CD4-positive, CD25-positive, alpha-beta regulatory T cell (primary cell): Measurements from ENCODE around the gene ENOX1. TPM values are rescaled to one million over a fixed set of nuclear protein-coding genes. Genes with fewer than 3 reads are reported as not detected.

Experiments used
- ATAC-seq, 2 donors: fragments of 150-1000 bp; cut with Tn5 transposase; one replicate each; pipeline ENCODE4 v1.10.0; 2021; ENCODE audit warnings: low read depth in 2 of 2, moderate number of reproducible peaks in 2 of 2, moderate library complexity in 1 of 2
- DNase-seq, 3 donors: peaks; one replicate each; pipeline versions ENCODE4 v3.0.0 to v3.0.0-alpha.2; 2012 to 2022; ENCODE audit warnings: mixed read lengths in 1 of 3
- H3K27ac ChIP-seq: one replicate; pipeline ENCODE4 v1.7.0; 2013; ENCODE audit warnings: mild to moderate bottlenecking, low read length; ENCODE audit not compliant: insufficient read depth, poor library complexity, severe bottlenecking
- H3K27me3 ChIP-seq: one replicate; pipeline ENCODE4 v1.7.0; 2013; ENCODE audit warnings: low read length; ENCODE audit not compliant: control insufficient read depth, insufficient read depth
- H3K36me3 ChIP-seq: one replicate; pipeline ENCODE4 v1.7.0; 2013; ENCODE audit warnings: mild to moderate bottlenecking, low read length, moderate library complexity; ENCODE audit not compliant: control insufficient read depth, insufficient read depth
- H3K4me1 ChIP-seq: 2 replicates; pipeline ENCODE4 v1.7.0; 2013; ENCODE audit warnings: mild to moderate bottlenecking, low read length; ENCODE audit not compliant: insufficient read depth, control insufficient read depth, poor library complexity, severe bottlenecking
- H3K4me3 ChIP-seq: one replicate; pipeline ENCODE4 v1.7.0; 2013; ENCODE audit warnings: low read depth, mild to moderate bottlenecking, low read length, moderate library complexity
- H3K9me3 ChIP-seq, 2 experiments: 1 replicate in 1 of 2; 2 replicates in 1 of 2; pipeline ENCODE4 v1.7.0; 2013; ENCODE audit warnings: low read length in 2 of 2, mild to moderate bottlenecking in 1 of 2, moderate library complexity in 1 of 2; ENCODE audit not compliant: control insufficient read depth in 2 of 2
- H3K27ac Mint-ChIP-seq, 3 donors: one replicate each; pipeline ENCODE4 v1.8.0; 2020 to 2022; ENCODE audit warnings: mild to moderate bottlenecking in 3 of 3, mixed read lengths in 3 of 3, moderate library complexity in 2 of 3
- H3K27me3 Mint-ChIP-seq: one replicate; pipeline ENCODE4 v1.8.0; 2022; ENCODE audit warnings: mild to moderate bottlenecking, mixed read lengths
- H3K36me3 Mint-ChIP-seq: one replicate; pipeline ENCODE4 v1.8.0; 2020; ENCODE audit warnings: mixed read lengths
- H3K4me1 Mint-ChIP-seq, 4 donors: one replicate each; pipeline ENCODE4 v1.8.0; 2020 to 2022; ENCODE audit warnings: mixed read lengths in 4 of 4, mild to moderate bottlenecking in 1 of 4
- H3K4me3 Mint-ChIP-seq, 4 donors: one replicate each; pipeline ENCODE4 v1.8.0; 2020 to 2022; ENCODE audit warnings: mild to moderate bottlenecking in 4 of 4, mixed read lengths in 4 of 4, moderate library complexity in 3 of 4
- H3K9me3 Mint-ChIP-seq, 7 donors: one replicate each; pipeline ENCODE4 v1.8.0; 2020 to 2022; ENCODE audit warnings: mixed read lengths in 7 of 7, mild to moderate bottlenecking in 3 of 7, moderate library complexity in 2 of 7
- polyA plus RNA-seq, 4 donors: library from polyadenylated mRNA; unstranded; fragments of 300-500 nt; fragmentation: Illumina TruSeq; gene quantifications; one replicate each; pipeline ENCODE4 v1.2.3, GENCODE V29; 2021
- total RNA-seq: library from RNA; stranded (reverse); gene quantifications from one replicate; pipeline ENCODE4 v1.2.3, GENCODE V29; 2022

ENOX1 gene
- total and polyA plus RNA-seq, 5 donors from 2014 or later, result 0.10 TPM; not detected in 4

DNA sequence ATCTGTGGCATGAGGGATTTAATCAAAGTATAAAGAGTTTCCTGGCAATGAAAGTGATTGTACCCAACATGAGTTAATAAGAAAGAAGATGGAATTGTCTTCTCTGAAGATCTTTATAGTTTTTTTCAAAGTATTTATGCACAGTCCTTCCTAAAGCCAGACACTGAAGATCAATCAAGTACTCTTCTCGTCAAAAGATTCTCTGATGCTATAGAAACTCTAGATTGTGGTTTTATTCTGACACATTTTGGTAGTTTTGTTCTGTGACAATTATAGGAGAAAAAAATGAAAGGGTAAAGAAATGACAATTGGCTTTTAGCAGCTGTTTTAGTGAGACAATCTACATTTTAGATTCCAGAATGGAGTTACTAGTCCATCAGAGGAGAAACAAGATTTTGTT, 10.4 kb upstream of the ENOX1 start:
- DNase-seq, result peak in 1 of 3 donors; percentile 23
- H3K9me3 Mint-ChIP-seq, result no peaks in the 10 kb centered on the region
- H3K27ac Mint-ChIP-seq, result peak overlapping the region in 1 of 3 donors; percentile 43
- no peak for ATAC-seq
- H3K36me3 Mint-ChIP-seq, result no peaks in the 10 kb centered on the region
- no peak overlapping the region for H3K4me3 Mint-ChIP-seq
- Histone ChIP-seq H3K27ac (no peak overlapping the region), H3K4me1 (no peaks in the 10 kb centered on the region), H3K27me3 (no peaks in the 10 kb centered on the region), H3K9me3 (no peaks in the 10 kb centered on the region), H3K4me3 (no peak overlapping the region), H3K36me3 (no peaks in the 10 kb centered on the region)
- H3K27me3 Mint-ChIP-seq, result peaks cover 12% of the 10 kb centered on the region
- peaks cover 0 to 7% (median 5%) of the 10 kb centered on the region in 4 donors for H3K4me1 Mint-ChIP-seq

DNA sequence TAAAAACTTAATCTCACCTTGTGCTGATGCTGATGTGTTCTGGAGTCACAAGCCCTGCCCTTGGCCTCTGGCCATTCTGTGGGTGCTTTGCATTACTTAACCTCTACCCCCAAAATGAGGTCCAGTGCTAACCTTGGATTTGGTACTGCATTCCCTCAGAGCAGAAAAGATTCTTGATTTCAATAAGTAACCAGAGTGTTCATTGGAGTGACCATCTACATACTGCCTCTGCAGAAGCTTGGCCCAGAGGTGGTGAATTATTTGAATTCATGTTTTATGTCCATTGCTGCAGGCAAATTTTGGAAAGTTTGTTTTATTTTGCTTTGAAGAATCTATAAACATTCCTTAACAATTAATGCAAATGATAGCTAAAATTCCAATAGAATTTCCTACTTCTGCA, 7.6 kb upstream of the ENOX1 start:
- Histone ChIP-seq H3K4me1 (no peaks in the 10 kb centered on the region), H3K36me3 (no peaks in the 10 kb centered on the region), H3K27ac (no peak overlapping the region), H3K4me3 (no peak overlapping the region), H3K27me3 (peaks cover 2% of the 10 kb centered on the region), H3K9me3 (no peaks in the 10 kb centered on the region)
- H3K9me3 Mint-ChIP-seq, result no peaks in the 10 kb centered on the region
- no peaks in the 10 kb centered on the region for H3K36me3 Mint-ChIP-seq
- peaks cover 0 to 7% (median 5%) of the 10 kb centered on the region in 4 donors for H3K4me1 Mint-ChIP-seq
- no peak for DNase-seq
- H3K4me3 Mint-ChIP-seq, result no peak overlapping the region
- H3K27ac Mint-ChIP-seq, result no peak overlapping the region
- peaks cover 16% of the 10 kb centered on the region for H3K27me3 Mint-ChIP-seq
- no peak for ATAC-seq

DNA sequence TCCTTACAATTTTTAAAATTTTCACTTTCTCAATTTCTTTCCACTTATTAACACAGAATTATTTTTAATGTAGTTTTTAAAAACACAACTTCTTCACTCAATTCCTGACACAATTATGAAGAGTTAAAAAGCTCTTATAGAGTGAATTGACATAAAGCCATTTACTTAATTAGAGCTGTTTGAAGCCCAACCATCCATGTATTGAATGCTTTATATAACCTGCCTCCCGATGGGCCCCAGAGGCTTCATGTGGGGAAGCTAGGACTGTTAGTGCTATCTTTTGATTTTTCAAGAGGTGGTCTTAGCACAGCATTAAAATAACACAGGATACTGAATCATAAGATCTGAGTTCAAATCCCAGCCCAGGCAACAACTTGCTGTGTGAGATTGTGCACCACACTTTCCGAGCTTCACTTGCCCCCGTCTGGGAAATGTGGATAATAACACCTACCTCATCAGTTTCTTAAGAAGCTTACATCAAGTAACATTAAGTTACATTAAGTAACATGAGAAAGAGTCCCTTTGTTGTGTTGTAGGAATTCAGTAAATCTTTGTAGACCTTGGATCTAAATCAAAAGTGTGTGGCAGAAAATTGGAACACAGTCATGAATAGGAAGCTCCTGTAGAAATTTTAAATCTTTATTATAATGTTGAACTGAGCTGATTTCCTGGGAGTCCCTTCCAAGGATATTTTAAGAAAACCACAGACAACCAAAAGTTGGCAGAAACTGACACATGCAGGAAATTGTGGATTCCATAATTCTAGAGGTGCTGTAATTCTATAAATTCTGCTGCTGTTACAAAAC, 5.5 kb upstream of the ENOX1 start:
- Mint-ChIP-seq H3K27me3 (peaks cover 34% of the 10 kb centered on the region), H3K36me3 (no peaks in the 10 kb centered on the region)
- no peaks in the 10 kb centered on the region for H3K36me3 ChIP-seq

DNA sequence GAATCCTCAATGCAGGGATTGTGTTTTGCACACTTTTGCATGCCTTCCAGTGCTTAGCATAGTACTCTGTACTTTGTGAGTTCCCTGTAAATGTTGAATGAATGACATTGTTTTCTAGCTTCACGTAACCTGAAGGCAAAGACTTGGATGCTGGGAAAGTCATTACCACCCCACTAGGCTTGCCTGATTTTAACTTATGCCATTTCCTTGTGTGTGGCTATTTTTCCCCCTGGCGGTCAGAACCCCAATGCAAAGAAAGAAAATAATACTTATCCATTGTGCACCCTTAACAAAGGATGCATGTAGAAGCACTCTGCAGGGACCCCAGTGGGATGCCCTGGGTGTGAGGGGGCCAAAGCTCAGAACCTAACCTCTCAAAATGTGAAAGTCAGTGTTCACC, 1.2 kb upstream of the ENOX1 start:
- Histone ChIP-seq H3K4me1 (peaks cover 13% of the 10 kb centered on the region), H3K9me3 (no peaks in the 10 kb centered on the region), H3K4me3 (no peak overlapping the region), H3K27me3 (peaks cover 8% of the 10 kb centered on the region), H3K27ac (no peak overlapping the region), H3K36me3 (no peaks in the 10 kb centered on the region)
- Mint-ChIP-seq H3K4me1 (peaks cover 0 to 17% (median 4%) of the 10 kb centered on the region in 4 donors), H3K4me3 (peak overlapping the region in 3 of 4 donors; percentile 55 to 83 (median 56)), H3K27ac (no peak overlapping the region), H3K9me3 (peaks cover 0 to 2% (median 0%) of the 10 kb centered on the region in 7 donors), H3K27me3 (peaks cover 42% of the 10 kb centered on the region), H3K36me3 (no peaks in the 10 kb centered on the region)
- no peak for DNase-seq
- no peak for ATAC-seq

More for the DNA sequence above, 5.5 kb upstream of the ENOX1 start:
- no peaks in the 10 kb centered on the region for H3K9me3 ChIP-seq
- Mint-ChIP-seq H3K9me3 (no peaks in the 10 kb centered on the region), H3K4me1 (peaks cover 0 to 11% (median 7%) of the 10 kb centered on the region in 4 donors), H3K4me3 (no peak overlapping the region), H3K27ac (no peak overlapping the region)
- no peak overlapping the region for H3K27ac ChIP-seq
- ATAC-seq, result no peak
- H3K4me3 ChIP-seq, result no peak overlapping the region
- H3K4me1 ChIP-seq, result peaks cover 3% of the 10 kb centered on the region
- DNase-seq, result no peak
- peaks cover 8% of the 10 kb centered on the region for H3K27me3 ChIP-seq

DNA sequence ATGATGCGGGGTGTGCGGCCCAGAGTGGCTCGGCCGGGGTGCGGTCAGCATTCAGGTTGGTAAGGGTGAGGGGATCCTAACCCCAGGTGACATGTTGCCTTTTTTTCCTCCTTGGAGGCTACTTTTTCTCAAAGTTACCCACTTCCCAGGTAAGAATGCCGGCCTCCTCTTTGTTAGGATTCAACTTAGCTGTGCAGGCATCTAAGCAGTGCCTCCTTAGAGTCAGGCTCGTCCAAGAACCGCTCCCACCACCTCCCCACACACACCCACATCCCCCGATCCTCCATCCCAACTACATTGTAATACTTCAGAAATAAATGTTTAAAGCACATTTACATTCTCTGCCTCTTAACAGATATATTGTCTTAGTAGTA, 733 bp upstream of the ENOX1 start:
- no peak for DNase-seq
- peak overlapping the region; percentile 55 to 83 (median 58) for H3K4me3 Mint-ChIP-seq
- H3K27me3 Mint-ChIP-seq, result peaks cover 43% of the 10 kb centered on the region
- H3K9me3 ChIP-seq, result no peaks in the 10 kb centered on the region
- H3K4me3 ChIP-seq, result no peak overlapping the region
- H3K27me3 ChIP-seq, result peaks cover 8% of the 10 kb centered on the region
- H3K27ac Mint-ChIP-seq, result no peak overlapping the region
- H3K36me3 ChIP-seq, result no peaks in the 10 kb centered on the region
- H3K4me1 Mint-ChIP-seq, result peaks cover 0 to 17% (median 4%) of the 10 kb centered on the region in 4 donors
- no peaks in the 10 kb centered on the region for H3K36me3 Mint-ChIP-seq
- peaks cover 0 to 2% (median 0%) of the 10 kb centered on the region in 7 donors for H3K9me3 Mint-ChIP-seq
- no peak overlapping the region for H3K27ac ChIP-seq
- H3K4me1 ChIP-seq, result peaks cover 13% of the 10 kb centered on the region
- ATAC-seq, result no peak

DNA sequence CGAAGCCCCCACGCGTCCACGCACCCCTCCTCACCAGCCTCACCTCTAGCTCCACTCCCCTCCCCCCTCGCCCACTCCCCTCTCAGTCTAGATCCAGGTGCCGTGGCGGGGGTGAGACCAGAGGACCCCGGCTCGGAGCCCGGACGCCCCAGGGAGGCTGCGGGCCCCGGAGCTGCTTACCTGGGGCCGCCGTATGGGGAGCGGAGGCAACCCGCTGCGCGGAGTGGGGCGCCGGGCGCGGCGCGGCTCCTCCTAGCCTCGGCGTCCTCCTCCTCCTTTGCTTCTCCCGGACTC, 353 bp downstream of the ENOX1 start:
- DNase-seq, result no peak
- Histone ChIP-seq H3K4me3 (no peak overlapping the region), H3K36me3 (no peaks in the 10 kb centered on the region), H3K27ac (no peak overlapping the region), H3K4me1 (peaks cover 13% of the 10 kb centered on the region), H3K27me3 (peaks cover 7% of the 10 kb centered on the region), H3K9me3 (no peaks in the 10 kb centered on the region)
- Mint-ChIP-seq H3K9me3 (peaks cover 0 to 2% (median 0%) of the 10 kb centered on the region in 7 donors), H3K27me3 (peaks cover 52% of the 10 kb centered on the region), H3K36me3 (no peaks in the 10 kb centered on the region), H3K4me3 (no peak overlapping the region), H3K27ac (no peak overlapping the region), H3K4me1 (peaks cover 0 to 17% (median 4%) of the 10 kb centered on the region in 4 donors)
- no peak for ATAC-seq

DNA sequence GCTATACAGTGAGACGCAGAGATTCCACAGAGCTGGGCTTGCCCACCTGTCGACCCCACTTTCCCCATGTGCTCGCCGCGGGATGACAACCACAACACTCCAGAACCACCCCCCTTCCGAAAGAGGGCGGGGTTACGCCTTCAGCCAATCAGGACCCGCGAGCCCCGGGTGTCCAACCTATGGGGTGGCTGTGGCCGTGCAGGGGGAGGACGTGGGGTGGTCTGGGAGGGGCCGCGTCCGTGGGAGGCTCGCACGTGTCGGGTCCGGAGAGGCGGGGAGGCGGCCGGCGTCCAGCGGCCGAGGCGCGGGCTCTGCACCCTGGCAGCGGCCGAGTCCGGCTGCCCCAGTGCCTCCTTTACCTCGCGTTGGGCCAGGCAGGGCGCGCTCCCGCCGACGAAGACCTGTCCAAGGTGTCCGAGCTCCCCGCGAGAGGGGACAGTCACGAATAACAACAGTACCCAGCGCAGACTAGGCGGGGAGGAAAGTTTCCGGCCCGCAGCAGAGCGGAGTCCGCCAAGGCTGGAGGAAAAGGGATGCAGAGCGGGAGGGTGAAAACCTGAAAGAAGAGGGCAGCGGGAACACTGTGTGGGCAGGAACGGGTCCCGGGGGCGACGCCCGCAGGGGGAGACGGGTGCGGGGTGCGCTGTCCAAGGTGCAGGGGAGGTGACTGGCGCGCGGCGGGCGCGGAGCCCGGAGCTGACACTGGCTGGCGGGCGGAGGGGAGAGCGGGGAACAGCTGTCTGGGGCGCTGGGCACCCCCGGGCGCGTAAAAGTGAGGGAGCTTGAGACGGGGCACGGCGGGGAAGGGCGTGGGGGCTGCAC, 911 bp downstream of the ENOX1 start:
- Histone ChIP-seq H3K27ac (no peak overlapping the region), H3K4me3 (no peak overlapping the region), H3K27me3 (peaks cover 7% of the 10 kb centered on the region), H3K9me3 (no peaks in the 10 kb centered on the region), H3K4me1 (peaks cover 13% of the 10 kb centered on the region), H3K36me3 (no peaks in the 10 kb centered on the region)
- Mint-ChIP-seq H3K4me3 (peak overlapping the region; percentile 70 to 89 (median 76)), H3K27ac (no peak overlapping the region), H3K27me3 (peaks cover 52% of the 10 kb centered on the region), H3K36me3 (no peaks in the 10 kb centered on the region), H3K4me1 (peaks cover 0 to 17% (median 4%) of the 10 kb centered on the region in 4 donors), H3K9me3 (peaks cover 0 to 2% (median 0%) of the 10 kb centered on the region in 7 donors)
- peak in 1 of 3 donors; percentile 29 for DNase-seq
- peak in 1 of 2 donors; percentile 32 for ATAC-seq
